Measurements from ENCODE around the gene EPHA3.

DNA sequence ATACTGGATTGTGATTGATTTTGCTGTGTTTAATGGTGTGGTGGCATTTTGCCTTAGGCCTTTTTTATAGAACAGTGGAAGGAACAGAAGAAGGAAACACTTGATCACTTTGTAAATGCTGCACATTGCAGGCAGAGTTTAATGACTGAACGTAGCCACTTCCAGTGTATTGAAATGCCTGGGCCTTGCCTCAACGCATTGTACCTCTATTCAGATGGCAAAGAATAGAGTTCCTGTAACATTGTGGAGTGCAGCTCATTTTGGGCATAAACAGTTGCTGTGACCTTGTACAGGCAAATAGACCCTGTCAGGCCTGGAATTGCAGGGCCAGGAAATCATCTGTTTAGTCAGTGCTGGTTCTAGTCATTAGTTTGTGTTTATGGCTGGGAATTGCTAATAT is 225.0 kb downstream of the EPHA3 start:
- no peak for TF ChIP-seq POLR2A (IDR thresholded peaks at IDR 0.05)
- TF ChIP-seq POLR2AphosphoS5 (IDR thresholded peaks at IDR 0.05): no peak
